DND-41 (cell line): ENCODE data around the gene CIC.

Experiments used
- ATAC-seq: fragments of 200-7000 bp; cut with Tn5 transposase; 3 replicates; pipeline ENCODE4 v1.9.1; 2021; ENCODE audit warnings: low read depth; ENCODE audit not compliant: insufficient read depth
- DNase-seq: peaks from one replicate; pipeline ENCODE4 v3.0.0-alpha.2; 2020
- H2AFZ ChIP-seq: 2 replicates; pipeline ENCODE4 v1.6.0; 2012; ENCODE audit warnings: low read depth, low read length
- H3K27ac ChIP-seq: 2 replicates; pipeline ENCODE4 v1.5.1; 2012; ENCODE audit warnings: low read length, inconsistent platforms
- H3K27me3 ChIP-seq: fragments of 200-600 bp; sonication (generic); 2 replicates; pipeline ENCODE4 v1.6.0; 2012; ENCODE audit warnings: low read length, mild to moderate bottlenecking, inconsistent platforms; ENCODE audit not compliant: insufficient read depth, poor library complexity
- H3K36me3 ChIP-seq: 2 replicates; pipeline ENCODE4 v1.5.1; 2012; ENCODE audit warnings: low read length, inconsistent platforms; ENCODE audit not compliant: insufficient read depth
- H3K4me1 ChIP-seq: 2 replicates; pipeline ENCODE4 v1.5.1; 2012; ENCODE audit warnings: mild to moderate bottlenecking, low read length; ENCODE audit not compliant: insufficient read depth
- H3K4me2 ChIP-seq: 2 replicates; pipeline ENCODE4 v1.6.0; 2012; ENCODE audit warnings: mild to moderate bottlenecking, moderate library complexity, low read length, inconsistent platforms; ENCODE audit not compliant: insufficient read depth
- H3K4me3 ChIP-seq, 2 experiments: fragments of 200-600 bp in 1 of 2; shearing (Covaris generic) in 1 of 2; 2 replicates each; pipeline ENCODE4 v1.5.1; 2012 to 2016; ENCODE audit warnings: inconsistent platforms in 2 of 2, low read length in 2 of 2, mild to moderate bottlenecking in 2 of 2, low read depth in 1 of 2, moderate library complexity in 1 of 2
- H3K79me2 ChIP-seq: 2 replicates; pipeline ENCODE4 v1.6.0; 2012; ENCODE audit warnings: low read length, inconsistent platforms; ENCODE audit not compliant: insufficient read depth
- H3K9ac ChIP-seq: 2 replicates; pipeline ENCODE4 v1.6.0; 2012; ENCODE audit warnings: low read depth, mild to moderate bottlenecking, inconsistent platforms, low read length, moderate library complexity
- H3K9me3 ChIP-seq: 2 replicates; pipeline ENCODE4 v1.5.1; 2012; ENCODE audit warnings: low read length, moderate library complexity, mild to moderate bottlenecking, inconsistent platforms; ENCODE audit not compliant: insufficient read depth, severe bottlenecking
- H4K20me1 ChIP-seq: 2 replicates; pipeline ENCODE4 v1.6.0; 2012; ENCODE audit warnings: low read length; ENCODE audit not compliant: insufficient read depth
- CTCF ChIP-seq: IDR thresholded peaks from 2 replicates; pipeline ENCODE4 v1.5.1; 2012; ENCODE audit warnings: borderline replicate concordance, low read length, moderate library complexity, mild to moderate bottlenecking; ENCODE audit not compliant: poor library complexity, severe bottlenecking; ENCODE audit errors: extremely low read depth
- EZH2 ChIP-seq: IDR thresholded peaks from 3 replicates; pipeline ENCODE4 v1.6.1; 2012; ENCODE audit warnings: borderline replicate concordance, low read depth, mild to moderate bottlenecking, moderate library complexity, low read length, inconsistent platforms; ENCODE audit not compliant: severe bottlenecking

CIC gene

GRCh38 chr19:42284066-42284501, 15.0 kb downstream of the CIC start:
- Histone ChIP-seq H3K36me3 (peaks cover 31% of the 10 kb centered on the region), H3K4me3 (peak overlapping the region in 1 of 2 experiments; percentile 93; a peak in 2 of 4 replicates), H3K27me3 (no peaks in the 10 kb centered on the region), H3K9ac (peak overlapping the region; percentile 72), H3K79me2 (peaks cover 40% of the 10 kb centered on the region), H2AFZ (peak overlapping the region; percentile 57; the same call in 1 of the 2 replicates), H3K4me2 (peak overlapping the region; percentile 44), H3K9me3 (no peaks in the 10 kb centered on the region), H4K20me1 (peaks cover 34% of the 10 kb centered on the region), H3K4me1 (peaks cover 54% of the 10 kb centered on the region), H3K27ac (peak overlapping the region; percentile 89)
- TF ChIP-seq CTCF, result no peak
- no peak for TF ChIP-seq EZH2
- no peak; the same call in 2 of the 3 replicates for ATAC-seq
- DNase-seq, result peak; percentile 86

GRCh38 chr19:42284591-42285341, 15.7 kb downstream of the CIC start:
- DNase-seq (peak; percentile 39), ATAC-seq (no peak)
- Histone ChIP-seq H3K4me1 (peaks cover 47% of the 10 kb centered on the region), H3K27ac (peak overlapping the region; percentile 77), H3K36me3 (peaks cover 38% of the 10 kb centered on the region), H3K27me3 (no peaks in the 10 kb centered on the region), H3K9ac (peak overlapping the region; percentile 85), H2AFZ (peak overlapping the region; percentile 62), H3K4me2 (peak overlapping the region; percentile 100), H3K4me3 (peak overlapping the region; percentile 75 to 93; a peak in 3 of 4 replicates), H4K20me1 (peaks cover 40% of the 10 kb centered on the region), H3K79me2 (peaks cover 34% of the 10 kb centered on the region), H3K9me3 (no peaks in the 10 kb centered on the region)
- TF ChIP-seq CTCF (no peak), EZH2 (no peak)

- peak overlapping the region; percentile 100 for H3K4me2 ChIP-seq
- H3K4me1 ChIP-seq, result peaks cover 47% of the 10 kb centered on the region
- H3K79me2 ChIP-seq, result peaks cover 34% of the 10 kb centered on the region
- H2AFZ ChIP-seq, result no peak overlapping the region
- ATAC-seq (no peak), DNase-seq (no peak)
- H3K4me3 ChIP-seq, result peak overlapping the region in 1 of 2 experiments; percentile 93; a peak in 1 of 4 replicates
- peaks cover 46% of the 10 kb centered on the region for H3K36me3 ChIP-seq
- no peaks in the 10 kb centered on the region for H3K27me3 ChIP-seq
- H4K20me1 ChIP-seq, result peaks cover 43% of the 10 kb centered on the region
- no peaks in the 10 kb centered on the region for H3K9me3 ChIP-seq
- H3K9ac ChIP-seq, result peak overlapping the region; percentile 85; the same call in 1 of the 2 replicates
- TF ChIP-seq CTCF (no peak), EZH2 (no peak)
- H3K27ac ChIP-seq, result peak overlapping the region; percentile 77
Observed at GRCh38 chr19:42285541-42285941, 16.5 kb downstream of the CIC start.
